ENCODE measurements around the gene FAM170B. TPM values are rescaled to one million over a fixed set of nuclear protein-coding genes. Genes with fewer than 3 reads are reported as not detected.

The FAM170B gene
- total and polyA plus RNA-seq, 9 of the 15 experiments (the other 6 are each of a cell fraction or from before 2014, with no cell fraction given), result 0.11 to 0.21 TPM; not detected in 7

- TF ChIP-seq ZNF551 (CRISPR knock-in tag; IDR thresholded peaks at IDR 0.05) (no peak), ZEB2 (IDR thresholded peaks at IDR 0.05) (no peak), THRA (IDR thresholded peaks at IDR 0.05) (no peak), RBFOX2 (IDR thresholded peaks at IDR 0.05; ENCODE audit: low read depth, low read length) (no peak), MTF1 (CRISPR knock-in tag; IDR thresholded peaks at IDR 0.05; ENCODE audit: borderline replicate concordance) (no peak), ZNF57 (CRISPR knock-in tag; IDR thresholded peaks at IDR 0.05) (no peak), RBBP5 (IDR thresholded peaks at IDR 0.05; ENCODE audit: borderline replicate concordance, insufficient read depth, low read length, poor library complexity, severe bottlenecking) (peak; percentile 11), SAP30 (IDR thresholded peaks at IDR 0.05; ENCODE audit: borderline replicate concordance, insufficient read depth, low read depth, low read length, poor library complexity, severe bottlenecking) (no peak), STAG1 (CRISPR knock-in tag; IDR thresholded peaks at IDR 0.05; ENCODE audit: borderline replicate concordance) (no peak), NFRKB (IDR thresholded peaks at IDR 0.05; ENCODE audit: low read depth) (no peak), CXXC5 (CRISPR knock-in tag; IDR thresholded peaks at IDR 0.05) (peak; percentile 50; the same call in 1 of the 2 replicates), SPI1 (IDR thresholded peaks at IDR 0.05; ENCODE audit: borderline replicate concordance, low read depth, low read length) (no peak), ELF4 (CRISPR knock-in tag; IDR thresholded peaks at IDR 0.05) (0 out of 2 replicates have a peak, but pooled peaks have one; percentile 66), CBFA2T2 (conservative IDR thresholded peaks at IDR 0.05) (no peak), ZNF140 (CRISPR knock-in tag; IDR thresholded peaks at IDR 0.05) (no peak), TCF15 (CRISPR knock-in tag; IDR thresholded peaks at IDR 0.05) (no peak), HCFC1 (IDR thresholded peaks at IDR 0.05; ENCODE audit: low read depth, low read length) (no peak), GATA2 (CRISPR knock-in tag; IDR thresholded peaks at IDR 0.05) (0 out of 2 replicates have a peak, but pooled peaks have one; percentile 14), TFAM (CRISPR knock-in tag; conservative IDR thresholded peaks at IDR 0.05) (no peak)
- TF ChIP-seq, protein P1, sequence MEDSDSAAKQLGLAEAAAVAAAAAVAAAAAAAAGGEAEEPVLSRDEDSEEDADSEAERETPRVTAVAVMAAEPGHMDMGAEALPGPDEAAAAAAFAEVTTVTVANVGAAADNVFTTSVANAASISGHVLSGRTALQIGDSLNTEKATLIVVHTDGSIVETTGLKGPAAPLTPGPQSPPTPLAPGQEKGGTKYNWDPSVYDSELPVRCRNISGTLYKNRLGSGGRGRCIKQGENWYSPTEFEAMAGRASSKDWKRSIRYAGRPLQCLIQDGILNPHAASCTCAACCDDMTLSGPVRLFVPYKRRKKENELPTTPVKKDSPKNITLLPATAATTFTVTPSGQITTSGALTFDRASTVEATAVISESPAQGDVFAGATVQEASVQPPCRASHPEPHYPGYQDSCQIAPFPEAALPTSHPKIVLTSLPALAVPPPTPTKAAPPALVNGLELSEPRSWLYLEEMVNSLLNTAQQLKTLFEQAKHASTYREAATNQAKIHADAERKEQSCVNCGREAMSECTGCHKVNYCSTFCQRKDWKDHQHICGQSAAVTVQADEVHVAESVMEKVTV (CRISPR knock-in tag; IDR thresholded peaks at IDR 0.05), result no peak
- TF ChIP-seq, protein P2, sequence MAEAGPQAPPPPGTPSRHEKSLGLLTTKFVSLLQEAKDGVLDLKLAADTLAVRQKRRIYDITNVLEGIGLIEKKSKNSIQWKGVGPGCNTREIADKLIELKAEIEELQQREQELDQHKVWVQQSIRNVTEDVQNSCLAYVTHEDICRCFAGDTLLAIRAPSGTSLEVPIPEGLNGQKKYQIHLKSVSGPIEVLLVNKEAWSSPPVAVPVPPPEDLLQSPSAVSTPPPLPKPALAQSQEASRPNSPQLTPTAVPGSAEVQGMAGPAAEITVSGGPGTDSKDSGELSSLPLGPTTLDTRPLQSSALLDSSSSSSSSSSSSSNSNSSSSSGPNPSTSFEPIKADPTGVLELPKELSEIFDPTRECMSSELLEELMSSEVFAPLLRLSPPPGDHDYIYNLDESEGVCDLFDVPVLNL (CRISPR knock-in tag; IDR thresholded peaks at IDR 0.05; ENCODE audit: low read depth), result no peak
These were observed 32.9 kb upstream of the FAM170B start (continued) for GRCh38 chr10:49166484-49167400.

All from K562 (cell line).